Stimulated activated naive CD4-positive, alpha-beta T cell treated with Interleukin-2 at 50 U/mL for 16 hours (primary cell): ENCODE data around the gene CTSA.
"Not testable (repeated sequence)": the region's sequence is repeated elsewhere in the genome, so short reads cannot be mapped to it uniquely, and the experiment has no call there.

Experiments
- DNase-seq: peaks from one replicate; lab custom pipeline; 2025; lab: John Stamatoyannopoulos, UW

The CTSA gene

GRCh38 chr20:45896641-45897161 is 5.6 kb downstream of the CTSA start:
- no peak for DNase-seq

- no peak for DNase-seq
Measured at GRCh38 chr20:45897289-45897688, 6.2 kb downstream of the CTSA start.

GRCh38 chr20:45897692-45898091 is 6.6 kb downstream of the CTSA start:
- no peak for DNase-seq

GRCh38 chr20:45898285-45898684 is 7.2 kb downstream of the CTSA start:
- no peak for DNase-seq

GRCh38 chr20:45899046-45899835 is 8.1 kb downstream of the CTSA start:
- no peak for DNase-seq

- not testable (repeated sequence) for DNase-seq
Measured at GRCh38 chr20:45901332-45901731, 10.2 kb downstream of the CTSA start.

GRCh38 chr20:45902199-45902701 is 11.1 kb downstream of the CTSA start:
- DNase-seq = no peak

GRCh38 chr20:45904583-45905504 is 13.7 kb downstream of the CTSA start:
- no peak for DNase-seq

- no peak for DNase-seq
Measured at GRCh38 chr20:45905505-45906079, 14.5 kb downstream of the CTSA start.

- no peak for DNase-seq
Measured at GRCh38 chr20:45907219-45907948, 16.2 kb downstream of the CTSA start.

- no peak for DNase-seq
Measured at GRCh38 chr20:45908084-45908483, 16.9 kb downstream of the CTSA start.

GRCh38 chr20:45909336-45909808 is 18.2 kb downstream of the CTSA start:
- no peak for DNase-seq

GRCh38 chr20:45909817-45910669 is 18.9 kb downstream of the CTSA start:
- no peak for DNase-seq

- DNase-seq = peak; percentile 90
Measured at GRCh38 chr20:45910670-45911485, 19.7 kb downstream of the CTSA start.

GRCh38 chr20:45911486-45912343 is 20.6 kb downstream of the CTSA start, which contains the start of gene PLTP:
Gene PLTP, minus strand, starts transcription at chr20:45912155. Its CDS starts 703 bp downstream, at chr20:45911452.
- peak; percentile 20 for DNase-seq

GRCh38 chr20:45912344-45912682 is 21.2 kb downstream of the CTSA start:
- DNase-seq = no peak

GRCh38 chr20:45913116-45913515 is 22.0 kb downstream of the CTSA start:
- DNase-seq = no peak

- no peak for DNase-seq
Measured at GRCh38 chr20:45917790-45918141, 26.6 kb downstream of the CTSA start.
